Large intestine (tissue), 3 donors: ENCODE data around the gene DXO. TPM values are rescaled to one million over a fixed set of nuclear protein-coding genes. Genes with fewer than 3 reads are reported as not detected.
"Not testable (repeated sequence)": the region's sequence is repeated elsewhere in the genome, so short reads cannot be mapped to it uniquely, and the experiment has no call there.

Experiments used
- DNase-seq, 2 donors: peaks; one replicate each; pipeline versions ENCODE4 v3.0.0 to v3.0.0-alpha.2; 2013
- H3K27ac ChIP-seq: one replicate; pipeline ENCODE4 v1.5.1; 2013; ENCODE audit warnings: low read length
- H3K27me3 ChIP-seq: 2 replicates; pipeline ENCODE4 v1.6.1; 2013; ENCODE audit warnings: low read length; ENCODE audit not compliant: control insufficient read depth, insufficient read depth
- H3K36me3 ChIP-seq: 2 replicates; pipeline ENCODE4 v1.6.1; 2013; ENCODE audit warnings: low read length; ENCODE audit not compliant: control insufficient read depth, insufficient read depth
- H3K4me1 ChIP-seq: one replicate; pipeline ENCODE4 v1.6.1; 2013; ENCODE audit warnings: low read length; ENCODE audit not compliant: control insufficient read depth, insufficient read depth
- H3K4me3 ChIP-seq: one replicate; pipeline ENCODE4 v1.5.1; 2013; ENCODE audit warnings: low read length
- H3K9me3 ChIP-seq: one replicate; pipeline ENCODE4 v1.6.1; 2013; ENCODE audit warnings: mild to moderate bottlenecking, low read depth, low read length, moderate library complexity; ENCODE audit not compliant: control insufficient read depth
- WGBS: methylation state at CpG from one replicate; pipeline ENCODE4 v1.1.5; 2013; ENCODE audit warnings: low lambda C conversion rate; ENCODE audit not compliant: insufficient coverage; 5-methylcytosine and 5-hydroxymethylcytosine counted together
- polyA plus RNA-seq: library from polyadenylated mRNA; unstranded; fragments of 120-200 nt; gene quantifications from one replicate; pipeline ENCODE4 v1.2.1, GENCODE V29; 2013

Gene DXO
- polyA plus RNA-seq, 1 donor, result 20.0 TPM

- peaks cover 15% of the 10 kb centered on the region for H3K36me3 ChIP-seq
- not testable (repeated sequence) for H3K4me3 ChIP-seq, H3K27ac ChIP-seq, DNase-seq, H3K27me3 ChIP-seq, H3K4me1 ChIP-seq
- H3K9me3 ChIP-seq, result peaks cover 12% of the 10 kb centered on the region
- no CpG with 5 or more reads among the region's 13 CpGs for WGBS
Measured at GRCh38 chr6:31980195-31980876, 8.4 kb upstream of the DXO start.

GRCh38 chr6:31979238-31979898, 7.4 kb upstream of the DXO start:
- no peak overlapping the region for H3K27ac ChIP-seq

GRCh38 chr6:31978831-31979230, 6.9 kb upstream of the DXO start:
- Histone ChIP-seq H3K4me3 (no peak overlapping the region), H3K9me3 (peaks cover 12% of the 10 kb centered on the region), H3K27ac (no peak overlapping the region), H3K4me1 (no peaks in the 10 kb centered on the region), H3K36me3 (peaks cover 15% of the 10 kb centered on the region), H3K27me3 (no peaks in the 10 kb centered on the region)
- no peak for DNase-seq
- 70% methylated on average over 2 of the region's 5 CpGs for WGBS

More at GRCh38 chr6:31979238-31979898, 7.4 kb upstream of the DXO start:
- Histone ChIP-seq H3K4me3 (no peak overlapping the region), H3K36me3 (peaks cover 15% of the 10 kb centered on the region), H3K27me3 (no peaks in the 10 kb centered on the region), H3K9me3 (peaks cover 12% of the 10 kb centered on the region), H3K4me1 (no peaks in the 10 kb centered on the region)
- no peak for DNase-seq
- no CpG with 5 or more reads among the region's 3 CpGs for WGBS

- WGBS, result no CpG with 5 or more reads among the region's 12 CpGs
- no peak for DNase-seq
- H3K36me3 ChIP-seq, result peaks cover 15% of the 10 kb centered on the region
- H3K4me3 ChIP-seq, result no peak overlapping the region
- no peak overlapping the region for H3K27ac ChIP-seq
- peaks cover 5% of the 10 kb centered on the region for H3K4me1 ChIP-seq
- peaks cover 12% of the 10 kb centered on the region for H3K9me3 ChIP-seq
- H3K27me3 ChIP-seq, result no peaks in the 10 kb centered on the region
Measured at GRCh38 chr6:31977816-31978431, 6.0 kb upstream of the DXO start.

- no CpG with 5 or more reads among the region's 30 CpGs for WGBS
- H3K27me3 ChIP-seq, DNase-seq, H3K27ac ChIP-seq, H3K4me3 ChIP-seq: not testable (repeated sequence)
- H3K4me1 ChIP-seq, result peaks cover 10% of the 10 kb centered on the region
- H3K9me3 ChIP-seq, result peaks cover 12% of the 10 kb centered on the region
- peaks cover 15% of the 10 kb centered on the region for H3K36me3 ChIP-seq
Measured at GRCh38 chr6:31976065-31976464, 4.1 kb upstream of the DXO start.

- Histone ChIP-seq H3K27ac (peak overlapping the region; percentile 94), H3K36me3 (peaks cover 26% of the 10 kb centered on the region), H3K9me3 (peaks cover 12% of the 10 kb centered on the region), H3K27me3 (no peaks in the 10 kb centered on the region), H3K4me1 (peaks cover 17% of the 10 kb centered on the region), H3K4me3 (peak overlapping the region; percentile 58)
- no CpG with 5 or more reads among the region's 19 CpGs for WGBS
- peak in 1 of 2 donors; percentile 22 for DNase-seq
Measured at GRCh38 chr6:31972709-31973350, 892 bp upstream of the DXO start.

- Histone ChIP-seq H3K27me3 (no peaks in the 10 kb centered on the region), H3K4me1 (peaks cover 17% of the 10 kb centered on the region), H3K27ac (peak overlapping the region; percentile 94), H3K9me3 (peaks cover 4% of the 10 kb centered on the region), H3K4me3 (peak overlapping the region; percentile 58), H3K36me3 (peaks cover 40% of the 10 kb centered on the region)
- no peak for DNase-seq
- no CpG with 5 or more reads among the region's 29 CpGs for WGBS
Measured at GRCh38 chr6:31971279-31971992, 502 bp downstream of the DXO start.

GRCh38 chr6:31970604-31971271, 1.2 kb downstream of the DXO start:
- no CpG with 5 or more reads among the region's 18 CpGs for WGBS
- peak overlapping the region; percentile 58 for H3K4me3 ChIP-seq

GRCh38 chr6:31969712-31970603, 2.0 kb downstream of the DXO start:
- Histone ChIP-seq H3K9me3 (no peaks in the 10 kb centered on the region), H3K4me1 (peaks cover 17% of the 10 kb centered on the region), H3K4me3 (no peak overlapping the region), H3K27ac (no peak overlapping the region), H3K27me3 (no peaks in the 10 kb centered on the region), H3K36me3 (peaks cover 53% of the 10 kb centered on the region)
- no peak for DNase-seq
- 80% methylated on average over 1 of the region's 17 CpGs for WGBS

More at GRCh38 chr6:31970604-31971271, 1.2 kb downstream of the DXO start:
- H3K27me3 ChIP-seq, result no peaks in the 10 kb centered on the region
- peak overlapping the region; percentile 94 for H3K27ac ChIP-seq
- H3K4me1 ChIP-seq, result peaks cover 17% of the 10 kb centered on the region
- no peaks in the 10 kb centered on the region for H3K9me3 ChIP-seq
- H3K36me3 ChIP-seq, result peaks cover 47% of the 10 kb centered on the region
- no peak for DNase-seq
